ENCODE measurements around the gene CREB3.

The CREB3 gene

GRCh38 chr9:35756275-35757225 is 24.1 kb downstream of the CREB3 start:
- H3K4me1 ChIP-seq (ENCODE audit: insufficient read depth, low read length): peaks cover 9% of the 10 kb centered on the region
- H3K36me3 ChIP-seq (ENCODE audit: insufficient read depth, low read depth, low read length): peaks cover 40% of the 10 kb centered on the region
- no peaks in the 10 kb centered on the region for H3K27me3 ChIP-seq (ENCODE audit: insufficient read depth, low read length)
- no peaks in the 10 kb centered on the region for H3K9me3 ChIP-seq (ENCODE audit: insufficient read depth, low read depth, low read length)
- peak overlapping the region; percentile 74 for H3K4me3 ChIP-seq (ENCODE audit: low read length)
- peak overlapping the region; percentile 11 for H3K27ac ChIP-seq (ENCODE audit: low read length)
- peak overlapping the region; percentile 87; the same call in 1 of the 2 replicates for H3K9ac ChIP-seq (ENCODE audit: low read depth, low read length)

GRCh38 chr9:35757226-35757891 is 24.9 kb downstream of the CREB3 start:
- H3K36me3 ChIP-seq (ENCODE audit: insufficient read depth, low read depth, low read length): peaks cover 31% of the 10 kb centered on the region
- H3K27me3 ChIP-seq (ENCODE audit: insufficient read depth, low read length): no peaks in the 10 kb centered on the region
- no peaks in the 10 kb centered on the region for H3K9me3 ChIP-seq (ENCODE audit: insufficient read depth, low read depth, low read length)
- peak overlapping the region; percentile 74 for H3K4me3 ChIP-seq (ENCODE audit: low read length)
- peak overlapping the region; percentile 2 for H3K27ac ChIP-seq (ENCODE audit: low read length)
- H3K4me1 ChIP-seq (ENCODE audit: insufficient read depth, low read length): peaks cover 9% of the 10 kb centered on the region
- peak overlapping the region; percentile 87 for H3K9ac ChIP-seq (ENCODE audit: low read depth, low read length)

- peaks cover 9% of the 10 kb centered on the region for H3K4me1 ChIP-seq (ENCODE audit: insufficient read depth, low read length)
- H3K9ac ChIP-seq (ENCODE audit: low read depth, low read length): peak overlapping the region; percentile 87; the same call in 1 of the 2 replicates
- H3K9me3 ChIP-seq (ENCODE audit: insufficient read depth, low read depth, low read length): no peaks in the 10 kb centered on the region
- H3K4me3 ChIP-seq (ENCODE audit: low read length): peak overlapping the region; percentile 74
- peaks cover 26% of the 10 kb centered on the region; the same call in 1 of the 2 replicates for H3K36me3 ChIP-seq (ENCODE audit: insufficient read depth, low read depth, low read length)
- H3K27me3 ChIP-seq (ENCODE audit: insufficient read depth, low read length): no peaks in the 10 kb centered on the region
- H3K27ac ChIP-seq (ENCODE audit: low read length): no peak overlapping the region
Measured at GRCh38 chr9:35757892-35758275, 25.4 kb downstream of the CREB3 start.

GRCh38 chr9:35758475-35759050 is 26.1 kb downstream of the CREB3 start:
- Histone ChIP-seq H3K4me3 (ENCODE audit: low read length) (peak overlapping the region; percentile 74), H3K9ac (ENCODE audit: low read depth, low read length) (no peak overlapping the region), H3K36me3 (ENCODE audit: insufficient read depth, low read depth, low read length) (peaks cover 19% of the 10 kb centered on the region; the same call in 1 of the 2 replicates), H3K4me1 (ENCODE audit: insufficient read depth, low read length) (peaks cover 9% of the 10 kb centered on the region), H3K9me3 (ENCODE audit: insufficient read depth, low read depth, low read length) (no peaks in the 10 kb centered on the region), H3K27ac (ENCODE audit: low read length) (no peak overlapping the region), H3K27me3 (ENCODE audit: insufficient read depth, low read length) (no peaks in the 10 kb centered on the region)

- Histone ChIP-seq H3K36me3 (ENCODE audit: insufficient read depth, low read depth, low read length) (peaks cover 7% of the 10 kb centered on the region; the same call in 1 of the 2 replicates), H3K9ac (ENCODE audit: low read depth, low read length) (no peak overlapping the region), H3K27ac (ENCODE audit: low read length) (no peak overlapping the region), H3K4me1 (ENCODE audit: insufficient read depth, low read length) (peaks cover 9% of the 10 kb centered on the region), H3K27me3 (ENCODE audit: insufficient read depth, low read length) (no peaks in the 10 kb centered on the region), H3K9me3 (ENCODE audit: insufficient read depth, low read depth, low read length) (no peaks in the 10 kb centered on the region), H3K4me3 (ENCODE audit: low read length) (no peak overlapping the region)
Measured at GRCh38 chr9:35759795-35760194, 27.3 kb downstream of the CREB3 start.

GRCh38 chr9:35760651-35761050 is 28.2 kb downstream of the CREB3 start:
- Histone ChIP-seq H3K4me1 (ENCODE audit: insufficient read depth, low read length) (peaks cover 9% of the 10 kb centered on the region), H3K9me3 (ENCODE audit: insufficient read depth, low read depth, low read length) (no peaks in the 10 kb centered on the region), H3K9ac (ENCODE audit: low read depth, low read length) (no peak overlapping the region), H3K36me3 (ENCODE audit: insufficient read depth, low read depth, low read length) (0 out of 2 replicates have a peak, but pooled peaks cover 4% of the 10 kb centered on the region), H3K27me3 (ENCODE audit: insufficient read depth, low read length) (no peaks in the 10 kb centered on the region), H3K27ac (ENCODE audit: low read length) (no peak overlapping the region), H3K4me3 (ENCODE audit: low read length) (no peak overlapping the region)

GRCh38 chr9:35763181-35763580 is 30.7 kb downstream of the CREB3 start:
- Histone ChIP-seq H3K9me3 (ENCODE audit: insufficient read depth, low read depth, low read length) (no peaks in the 10 kb centered on the region), H3K9ac (ENCODE audit: low read depth, low read length) (no peak overlapping the region), H3K4me1 (ENCODE audit: insufficient read depth, low read length) (peaks cover 4% of the 10 kb centered on the region), H3K27ac (ENCODE audit: low read length) (no peak overlapping the region), H3K4me3 (ENCODE audit: low read length) (no peak overlapping the region), H3K27me3 (ENCODE audit: insufficient read depth, low read length) (no peaks in the 10 kb centered on the region), H3K36me3 (ENCODE audit: insufficient read depth, low read depth, low read length) (0 out of 2 replicates have a peak, but pooled peaks cover 4% of the 10 kb centered on the region)

- Histone ChIP-seq H3K4me1 (ENCODE audit: insufficient read depth, low read length) (no peaks in the 10 kb centered on the region), H3K4me3 (ENCODE audit: low read length) (no peak overlapping the region), H3K27ac (ENCODE audit: low read length) (no peak overlapping the region), H3K36me3 (ENCODE audit: insufficient read depth, low read depth, low read length) (0 out of 2 replicates have a peak, but pooled peaks cover 4% of the 10 kb centered on the region), H3K9me3 (ENCODE audit: insufficient read depth, low read depth, low read length) (no peaks in the 10 kb centered on the region), H3K27me3 (ENCODE audit: insufficient read depth, low read length) (no peaks in the 10 kb centered on the region), H3K9ac (ENCODE audit: low read depth, low read length) (no peak overlapping the region)
Measured at GRCh38 chr9:35763803-35764202, 31.3 kb downstream of the CREB3 start.

- Histone ChIP-seq H3K36me3 (ENCODE audit: insufficient read depth, low read depth, low read length) (no peaks in the 10 kb centered on the region), H3K9ac (ENCODE audit: low read depth, low read length) (no peak overlapping the region), H3K27ac (ENCODE audit: low read length) (no peak overlapping the region), H3K27me3 (ENCODE audit: insufficient read depth, low read length) (no peaks in the 10 kb centered on the region), H3K4me1 (ENCODE audit: insufficient read depth, low read length) (no peaks in the 10 kb centered on the region), H3K4me3 (ENCODE audit: low read length) (no peak overlapping the region), H3K9me3 (ENCODE audit: insufficient read depth, low read depth, low read length) (no peaks in the 10 kb centered on the region)
Measured at GRCh38 chr9:35766997-35767396, 34.5 kb downstream of the CREB3 start.

GRCh38 chr9:35767458-35767857 is 35.0 kb downstream of the CREB3 start:
- H3K9ac ChIP-seq (ENCODE audit: low read depth, low read length): no peak overlapping the region
- H3K27ac ChIP-seq (ENCODE audit: low read length): no peak overlapping the region
- H3K36me3 ChIP-seq (ENCODE audit: insufficient read depth, low read depth, low read length): no peaks in the 10 kb centered on the region
- no peaks in the 10 kb centered on the region for H3K4me1 ChIP-seq (ENCODE audit: insufficient read depth, low read length)
- no peaks in the 10 kb centered on the region for H3K9me3 ChIP-seq (ENCODE audit: insufficient read depth, low read depth, low read length)
- H3K4me3 ChIP-seq (ENCODE audit: low read length): no peak overlapping the region
- no peaks in the 10 kb centered on the region for H3K27me3 ChIP-seq (ENCODE audit: insufficient read depth, low read length)

- H3K36me3 ChIP-seq (ENCODE audit: insufficient read depth, low read depth, low read length): no peaks in the 10 kb centered on the region
- H3K4me3 ChIP-seq (ENCODE audit: low read length): no peak overlapping the region
- H3K4me1 ChIP-seq (ENCODE audit: insufficient read depth, low read length): no peaks in the 10 kb centered on the region
- no peaks in the 10 kb centered on the region for H3K9me3 ChIP-seq (ENCODE audit: insufficient read depth, low read depth, low read length)
- H3K27me3 ChIP-seq (ENCODE audit: insufficient read depth, low read length): no peaks in the 10 kb centered on the region
- no peak overlapping the region for H3K9ac ChIP-seq (ENCODE audit: low read depth, low read length)
- no peak overlapping the region for H3K27ac ChIP-seq (ENCODE audit: low read length)
Measured at GRCh38 chr9:35769763-35770162, 37.3 kb downstream of the CREB3 start.
